HUES48 (cell line): Measurements from ENCODE around the gene LUZP1.

Experiments used
- H3K27ac ChIP-seq: one replicate; pipeline ENCODE4 v1.7.0; 2013; ENCODE audit warnings: low read depth, low read length, inconsistent platforms
- H3K27me3 ChIP-seq: 2 replicates; pipeline ENCODE4 v1.6.1; 2013; ENCODE audit warnings: mild to moderate bottlenecking, low read length; ENCODE audit not compliant: control insufficient read depth, insufficient read depth
- H3K36me3 ChIP-seq: 2 replicates; pipeline ENCODE4 v1.6.1; 2013; ENCODE audit warnings: low read length; ENCODE audit not compliant: control insufficient read depth, insufficient read depth
- H3K4me1 ChIP-seq: 2 replicates; pipeline ENCODE4 v1.6.1; 2013; ENCODE audit warnings: mild to moderate bottlenecking, low read length; ENCODE audit not compliant: control insufficient read depth, insufficient read depth
- H3K4me3 ChIP-seq: 2 replicates; pipeline ENCODE4 v1.5.1; 2013; ENCODE audit warnings: mild to moderate bottlenecking, low read depth, low read length
- H3K9ac ChIP-seq: 2 replicates; pipeline ENCODE4 v1.6.1; 2013; ENCODE audit warnings: mild to moderate bottlenecking, low read depth, low read length, moderate library complexity
- H3K9me3 ChIP-seq: 2 replicates; pipeline ENCODE4 v1.6.1; 2013; ENCODE audit warnings: low read length; ENCODE audit not compliant: control insufficient read depth, insufficient read depth

Gene LUZP1

DNA sequence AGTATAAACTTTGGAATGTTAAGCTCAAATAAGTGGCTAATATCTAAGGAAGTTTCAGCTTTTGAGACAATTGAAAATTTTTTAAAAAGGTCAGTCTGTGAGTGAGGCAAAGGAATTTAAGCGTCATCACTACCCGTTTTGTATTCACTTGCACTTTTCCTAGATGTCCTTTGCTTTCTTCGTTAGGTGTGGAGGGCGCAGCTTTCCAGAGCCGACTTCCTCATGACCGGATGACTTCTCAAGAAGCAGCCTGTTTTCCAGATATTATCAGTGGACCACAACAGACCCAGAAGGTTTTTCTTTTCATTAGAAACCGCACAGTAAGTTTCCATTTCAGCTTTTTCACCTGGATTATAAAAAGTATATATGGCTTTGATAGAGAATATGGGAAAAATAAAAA is 118.5 kb downstream of the LUZP1 start:
- Histone ChIP-seq H3K36me3 (peaks cover 79% of the 10 kb centered on the region), H3K27me3 (no peaks in the 10 kb centered on the region), H3K4me1 (peaks cover 20% of the 10 kb centered on the region; the same call in 1 of the 2 replicates), H3K9me3 (no peaks in the 10 kb centered on the region), H3K27ac (no peak overlapping the region), H3K4me3 (no peak overlapping the region), H3K9ac (no peak overlapping the region)

DNA sequence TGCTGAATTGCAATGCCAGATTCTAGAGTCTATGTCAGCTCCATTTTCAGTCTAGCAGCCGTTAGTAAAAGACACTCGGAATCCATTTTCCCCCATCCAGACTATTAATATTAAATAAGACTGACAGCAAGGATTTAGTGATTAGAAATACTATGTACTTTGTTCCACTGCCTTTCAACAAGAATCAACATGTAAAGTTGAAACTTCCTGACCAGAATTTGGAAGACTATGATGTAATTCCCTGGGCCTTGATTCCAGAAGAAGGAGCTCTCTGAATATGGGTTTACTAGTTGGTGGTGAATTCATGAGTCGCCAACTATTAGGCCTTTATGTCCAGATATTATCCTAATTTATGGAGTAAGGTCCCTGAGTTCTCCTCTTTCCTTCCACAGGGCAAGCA is 124.6 kb downstream of the LUZP1 start:
- H3K9me3 ChIP-seq = no peaks in the 10 kb centered on the region
- no peak overlapping the region for H3K9ac ChIP-seq
- no peak overlapping the region for H3K4me3 ChIP-seq
- H3K27me3 ChIP-seq = no peaks in the 10 kb centered on the region
- peaks cover 8% of the 10 kb centered on the region for H3K4me1 ChIP-seq
- peaks cover 43% of the 10 kb centered on the region for H3K36me3 ChIP-seq
- H3K27ac ChIP-seq = no peak overlapping the region

DNA sequence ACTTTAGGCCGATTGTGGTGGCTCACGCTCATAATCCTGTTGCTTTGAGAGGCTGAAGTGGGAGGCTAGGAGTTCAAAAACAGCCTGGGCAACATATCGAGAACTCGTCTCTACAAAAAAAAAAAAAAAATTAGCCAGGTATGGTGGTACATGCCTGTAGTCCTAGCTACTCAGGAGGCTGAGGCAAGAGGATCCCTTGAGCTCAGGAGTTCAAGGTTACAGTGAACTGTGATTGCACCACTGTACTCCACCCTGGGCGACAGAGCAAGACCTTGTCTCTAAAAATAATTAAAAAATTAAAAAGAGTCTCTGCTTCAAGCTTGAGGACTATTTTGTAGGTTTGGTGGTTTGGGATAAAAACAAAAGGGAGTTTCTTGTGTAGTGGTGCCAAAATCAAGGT is 128.1 kb downstream of the LUZP1 start:
- Histone ChIP-seq H3K9ac (no peak overlapping the region), H3K9me3 (no peaks in the 10 kb centered on the region), H3K27me3 (no peaks in the 10 kb centered on the region), H3K27ac (no peak overlapping the region), H3K4me3 (no peak overlapping the region), H3K36me3 (peaks cover 23% of the 10 kb centered on the region), H3K4me1 (peaks cover 30% of the 10 kb centered on the region)

DNA sequence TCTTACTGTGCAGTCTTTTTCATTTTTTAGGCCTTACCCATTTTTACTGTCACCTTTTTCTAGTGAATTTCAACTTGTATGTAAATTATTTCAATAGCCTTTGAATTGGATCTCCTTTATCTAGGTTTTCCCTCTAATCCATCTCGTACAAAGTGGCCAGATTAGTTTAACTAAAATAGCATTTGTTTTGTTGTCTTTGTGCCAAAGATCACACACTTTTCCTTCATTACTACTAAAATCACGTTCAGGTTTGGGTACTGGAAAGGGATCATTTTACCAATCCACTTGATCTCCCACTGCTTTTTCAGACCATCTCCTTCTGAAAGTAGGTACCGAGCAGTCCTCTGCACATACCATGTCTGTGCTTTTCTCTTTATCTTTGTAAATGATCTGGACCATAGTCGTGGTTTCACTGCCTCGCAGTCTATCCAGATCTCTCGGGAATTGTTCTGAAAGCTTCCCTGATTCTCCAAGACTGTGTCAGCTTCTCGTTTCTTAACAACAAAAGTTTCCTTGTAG is 129.3 kb downstream of the LUZP1 start:
- peaks cover 31% of the 10 kb centered on the region for H3K4me1 ChIP-seq
- peaks cover 11% of the 10 kb centered on the region; the same call in 1 of the 2 replicates for H3K36me3 ChIP-seq
- no peak overlapping the region for H3K4me3 ChIP-seq
- no peaks in the 10 kb centered on the region for H3K9me3 ChIP-seq
- no peak overlapping the region for H3K9ac ChIP-seq
- no peaks in the 10 kb centered on the region for H3K27me3 ChIP-seq
- H3K27ac ChIP-seq = no peak overlapping the region

DNA sequence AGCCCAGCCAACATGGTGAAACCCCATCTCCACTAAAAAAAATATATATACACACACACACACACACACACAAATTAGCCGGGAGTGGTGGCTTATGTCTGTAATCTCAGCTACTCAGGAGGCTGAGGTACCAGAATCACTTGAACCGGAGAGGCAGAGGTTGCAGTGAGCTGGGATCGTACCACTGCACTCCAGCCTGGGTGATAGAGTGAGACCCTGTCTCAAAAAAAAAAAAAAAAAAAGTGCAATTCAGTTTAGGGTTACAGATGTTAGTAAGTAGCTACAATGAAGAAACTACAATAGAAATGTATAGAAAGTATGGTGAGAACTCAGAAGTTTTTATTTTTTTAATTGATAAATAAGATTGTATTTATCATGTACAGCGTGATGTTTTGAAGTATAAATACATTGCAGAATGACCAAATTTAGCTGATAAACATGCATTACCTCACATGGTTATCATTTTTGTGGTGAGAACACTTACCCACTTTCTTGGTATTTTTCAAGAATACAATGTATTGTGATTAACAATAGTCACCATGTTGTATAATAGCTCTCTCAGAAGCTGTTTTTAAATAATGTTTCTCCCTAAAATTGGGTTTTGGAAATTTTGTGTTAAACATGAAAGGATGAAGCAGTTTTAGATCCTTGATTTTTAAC is 131.4 kb downstream of the LUZP1 start:
- no peak overlapping the region for H3K4me3 ChIP-seq
- H3K27ac ChIP-seq = no peak overlapping the region
- no peaks in the 10 kb centered on the region for H3K27me3 ChIP-seq
- H3K36me3 ChIP-seq = 0 out of 2 replicates have a peak, but pooled peaks cover 3% of the 10 kb centered on the region
- no peaks in the 10 kb centered on the region for H3K9me3 ChIP-seq
- no peak overlapping the region for H3K9ac ChIP-seq
- peaks cover 31% of the 10 kb centered on the region for H3K4me1 ChIP-seq

DNA sequence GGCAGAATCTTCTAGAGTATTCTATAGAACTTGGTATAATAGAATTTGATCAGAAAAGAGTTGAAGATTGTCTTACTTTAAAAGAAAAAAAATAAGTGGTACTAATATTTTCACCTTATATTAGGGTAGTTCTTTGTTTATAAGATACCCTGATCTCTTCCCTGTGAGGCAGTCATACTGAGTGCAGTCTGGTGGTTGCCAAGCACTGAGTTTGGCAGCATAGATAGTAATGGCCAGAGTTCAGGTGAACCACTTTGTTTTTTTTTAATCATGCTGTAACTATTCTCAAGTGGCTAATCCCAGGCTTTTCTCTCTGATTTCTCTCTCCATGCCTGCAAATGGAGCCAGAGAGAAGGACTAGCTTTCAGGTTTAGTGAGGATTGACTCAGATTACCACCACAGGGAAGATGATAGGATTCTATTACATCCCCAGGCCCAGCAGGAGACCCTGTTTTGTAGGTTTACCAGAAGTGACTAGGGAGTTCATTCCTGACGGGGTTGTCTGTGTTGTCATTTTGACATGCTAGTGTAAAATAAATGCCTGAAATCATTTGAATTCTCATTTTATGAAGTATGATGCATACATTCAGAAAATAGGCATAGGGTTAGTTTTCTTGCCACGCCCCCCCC is 132.7 kb downstream of the LUZP1 start:
- Histone ChIP-seq H3K4me3 (no peak overlapping the region), H3K27ac (peak overlapping the region; percentile 26), H3K9ac (no peak overlapping the region), H3K9me3 (no peaks in the 10 kb centered on the region), H3K36me3 (0 out of 2 replicates have a peak, but pooled peaks cover 3% of the 10 kb centered on the region), H3K4me1 (peaks cover 31% of the 10 kb centered on the region), H3K27me3 (no peaks in the 10 kb centered on the region)
